HG02678 (cell line): ENCODE results near the gene MYH15.
"Not testable (repeated sequence)": the region's sequence is repeated elsewhere in the genome, so short reads cannot be mapped to it uniquely, and the experiment has no call there.

ENCODE experiments used
- ATAC-seq: cut with Tn5 transposase; IDR thresholded peaks from one replicate; pipeline ENCODE4 v1.9.1; 2021; ENCODE audit warnings: mild to moderate bottlenecking, moderate library complexity; ENCODE audit not compliant: unreplicated experiment

The MYH15 gene

DNA sequence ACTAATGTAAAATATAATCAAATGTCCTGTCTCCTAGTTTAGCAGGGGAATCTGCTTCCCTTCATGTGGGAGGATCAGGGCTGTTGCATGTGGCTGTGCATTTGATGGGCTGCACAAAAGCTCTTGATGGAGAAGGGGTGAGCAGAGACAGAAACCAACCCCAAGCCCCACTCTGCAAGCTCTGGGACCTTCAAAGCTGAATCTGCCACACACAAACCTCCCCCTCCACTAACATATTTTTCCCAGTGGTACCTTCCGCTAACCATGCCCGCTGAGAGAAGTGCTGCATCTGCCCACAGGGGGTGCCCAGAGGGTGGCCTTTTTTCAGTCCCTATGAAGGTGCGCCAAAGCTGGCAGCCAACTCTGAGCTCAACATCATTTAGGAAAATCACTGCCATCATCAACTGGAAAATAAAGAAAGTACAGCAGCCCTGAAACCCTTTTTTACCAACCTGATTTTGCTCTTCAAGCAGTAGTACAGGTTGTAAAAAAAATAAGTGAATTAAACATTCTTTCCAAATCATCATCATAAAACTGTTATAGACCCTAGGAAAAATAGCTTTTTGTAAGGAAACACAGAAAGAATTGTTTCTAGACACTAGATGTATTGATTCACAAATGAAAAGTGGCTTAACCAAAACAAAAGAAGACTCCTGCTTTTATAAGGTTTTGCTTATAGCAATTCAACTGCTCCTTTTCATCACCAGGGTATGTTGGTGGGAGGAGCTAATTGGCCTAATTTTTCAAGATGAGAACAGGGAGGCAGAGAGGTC, 117.1 kb downstream of the MYH15 start:
- no peak for ATAC-seq

DNA sequence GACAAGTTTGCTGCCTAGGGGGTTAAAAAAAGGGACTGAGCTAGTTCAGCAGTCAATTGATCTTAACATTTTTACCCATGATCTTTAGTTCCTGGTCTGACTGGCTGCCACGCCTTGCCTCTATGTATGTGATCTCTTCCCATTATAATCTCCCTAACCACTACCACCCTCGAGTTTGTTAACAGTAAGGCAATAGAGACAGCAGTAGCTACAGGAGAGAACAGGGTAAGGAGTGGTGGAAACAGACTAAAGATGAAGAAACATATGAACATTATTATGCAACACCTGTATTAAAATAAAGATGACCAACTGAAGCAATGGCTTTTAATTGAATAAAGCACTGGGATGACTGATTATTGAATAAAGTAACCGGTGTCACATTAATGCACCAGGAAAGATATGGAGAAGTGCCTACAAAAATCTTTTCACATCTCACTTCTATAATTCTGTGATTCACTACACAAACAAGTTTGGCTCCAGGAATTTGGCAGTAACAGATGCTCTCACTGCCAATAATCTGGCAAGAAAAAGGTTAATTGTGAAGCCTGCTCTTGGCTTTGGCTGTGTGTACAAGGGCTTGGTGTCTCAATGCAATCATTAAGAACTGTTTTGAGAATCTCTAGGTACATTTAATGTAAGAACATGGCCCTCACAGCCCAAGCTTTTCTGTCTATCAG, 118.3 kb downstream of the MYH15 start:
- no peak for ATAC-seq

DNA sequence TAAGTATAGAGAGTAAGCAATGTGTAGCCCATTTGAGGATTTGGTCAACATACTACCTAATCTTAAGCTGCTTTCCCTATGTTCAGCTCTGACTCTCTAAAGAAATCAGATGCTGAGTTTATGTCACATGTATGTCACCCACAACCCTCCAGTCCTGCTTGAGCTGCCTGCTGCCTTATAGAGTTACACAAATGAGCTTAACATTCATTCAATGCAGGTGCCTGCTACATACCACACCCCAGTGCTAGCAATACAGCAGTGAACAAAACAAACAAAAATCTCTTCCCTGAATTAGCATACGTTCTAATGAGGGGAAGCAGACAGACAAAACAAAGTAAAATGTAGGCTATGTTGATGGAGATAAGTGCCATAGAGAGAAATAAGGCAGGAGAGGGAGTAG, 121.0 kb downstream of the MYH15 start:
- no peak for ATAC-seq

GRCh38 chr3:108388136-108389132, 122.0 kb downstream of the MYH15 start:
- peak; percentile 72 for ATAC-seq

DNA sequence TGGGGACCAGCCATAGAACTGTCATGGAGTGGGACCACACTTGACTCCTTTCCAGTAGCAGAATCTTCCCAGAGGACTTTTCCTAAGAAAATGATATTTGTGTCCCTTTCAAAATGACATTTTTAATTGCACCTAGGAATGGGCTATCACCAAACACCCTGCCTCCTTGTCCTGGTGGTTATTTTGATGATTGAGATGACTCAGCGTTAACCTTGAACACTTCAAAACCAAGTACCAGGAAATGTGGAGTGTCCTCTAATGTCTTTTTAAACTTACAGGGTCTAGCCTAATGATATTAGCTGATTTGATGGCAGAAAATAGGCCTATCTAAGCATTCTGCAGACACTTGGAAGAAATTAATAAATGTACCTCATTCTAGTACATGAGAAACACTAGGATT, 123.3 kb downstream of the MYH15 start:
- no peak for ATAC-seq

DNA sequence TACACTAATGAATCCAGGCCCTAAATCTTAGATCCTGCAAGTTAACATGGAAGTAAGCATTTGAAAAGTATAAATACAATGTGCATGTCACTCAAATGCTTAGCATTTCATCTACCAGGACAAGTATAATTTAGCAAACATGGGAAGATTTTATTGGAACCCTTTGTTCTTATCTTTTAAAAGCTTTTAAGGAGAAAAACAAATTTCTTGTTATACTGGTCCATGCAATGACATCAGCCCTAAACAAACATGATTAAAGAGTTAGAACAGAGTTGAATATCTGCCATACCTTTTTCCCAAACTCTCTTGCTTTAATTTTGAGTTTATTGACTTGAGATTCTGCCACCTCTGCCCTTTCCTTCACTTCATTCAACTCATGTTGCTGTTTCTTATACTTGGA, 127.1 kb downstream of the MYH15 start:
- ATAC-seq = no peak

DNA sequence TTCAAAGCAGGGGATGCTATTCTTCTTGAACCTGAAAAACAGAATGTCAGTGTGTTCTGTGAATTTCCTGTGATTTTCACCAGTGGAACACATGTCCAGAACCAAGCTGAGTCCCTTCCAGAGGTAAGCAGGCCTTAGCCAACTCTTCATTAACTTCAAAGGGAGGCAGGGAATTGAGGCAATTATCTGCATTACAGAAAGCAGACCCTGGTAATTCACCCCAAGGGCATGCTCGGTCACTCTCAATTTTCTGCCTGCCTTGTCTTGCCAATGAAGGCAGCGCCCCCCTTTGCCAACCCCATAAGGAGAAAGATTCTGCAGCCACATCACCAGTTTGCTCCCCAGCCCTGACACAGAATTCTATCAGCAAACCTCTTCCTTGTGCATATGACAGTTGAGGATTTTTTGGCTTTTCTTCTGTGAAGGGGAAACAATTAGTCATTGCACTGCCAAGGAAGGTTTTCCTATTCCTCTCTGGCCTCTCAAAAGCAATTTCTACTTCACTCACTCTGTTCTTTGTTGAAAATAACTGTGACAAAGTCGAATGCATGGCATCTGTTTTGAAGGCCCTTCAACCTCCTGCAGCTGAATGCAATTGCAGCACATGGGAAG, 128.8 kb downstream of the MYH15 start:
- no peak for ATAC-seq

- no peak for ATAC-seq
Measured at GRCh38 chr3:108380128-108380795, 130.1 kb downstream of the MYH15 start.

DNA sequence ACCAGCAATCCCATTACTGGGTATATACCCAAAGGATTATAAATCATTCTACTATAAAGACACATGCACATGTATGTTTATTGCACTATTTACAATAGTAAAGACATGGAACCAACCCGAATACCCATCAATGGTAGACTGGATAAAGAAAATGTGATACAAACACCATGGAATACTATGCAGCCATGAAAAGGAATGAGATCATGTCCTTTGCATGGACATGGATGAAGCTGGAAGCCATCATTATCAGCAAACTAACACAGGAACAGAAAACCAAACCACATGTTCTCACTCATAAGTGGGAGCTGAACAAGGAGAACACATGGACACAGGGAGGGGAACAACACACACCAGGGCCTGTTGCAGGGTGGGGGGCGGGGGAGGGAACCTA, 131.4 kb downstream of the MYH15 start:
- ATAC-seq = not testable (repeated sequence)

GRCh38 chr3:108378153-108378951, 132.0 kb downstream of the MYH15 start:
- peak; percentile 62 for ATAC-seq

DNA sequence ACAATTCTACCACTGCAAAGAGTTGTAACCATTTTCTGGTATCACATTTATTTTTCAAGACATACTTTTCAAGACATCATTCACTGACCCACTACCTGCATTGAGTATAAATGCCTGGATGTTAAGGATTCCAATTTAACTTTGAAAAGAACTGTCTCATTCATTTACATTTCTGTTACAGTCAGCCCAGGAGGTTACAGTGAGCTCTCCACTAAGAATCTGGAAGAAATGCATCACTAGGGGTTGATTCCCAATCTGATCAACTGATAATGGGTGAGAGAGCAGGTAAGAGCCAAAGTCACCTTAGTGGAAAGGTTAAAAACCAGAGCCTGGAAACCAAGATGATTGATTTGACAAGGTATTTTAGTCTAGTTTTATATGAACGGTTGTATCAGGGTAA, 133.0 kb downstream of the MYH15 start:
- no peak for ATAC-seq

DNA sequence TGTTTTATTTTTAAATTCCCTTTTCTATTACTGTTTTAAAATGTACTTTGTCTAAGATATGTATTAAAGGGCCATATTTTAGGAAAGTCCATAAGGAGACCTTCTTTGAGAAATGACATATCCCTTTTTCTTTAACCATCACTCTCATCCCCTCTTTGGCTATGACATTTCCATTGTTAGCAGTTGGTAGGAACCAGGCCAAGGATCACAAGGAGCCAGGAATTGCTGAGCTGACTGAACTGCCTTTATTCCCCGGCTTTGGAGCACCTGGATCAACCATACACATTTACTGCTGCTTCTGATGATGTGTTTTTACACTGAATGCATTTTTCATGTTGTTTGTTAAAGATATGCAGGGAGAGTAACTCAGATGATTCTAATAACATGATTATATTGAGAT, 134.4 kb downstream of the MYH15 start:
- ATAC-seq = no peak

DNA sequence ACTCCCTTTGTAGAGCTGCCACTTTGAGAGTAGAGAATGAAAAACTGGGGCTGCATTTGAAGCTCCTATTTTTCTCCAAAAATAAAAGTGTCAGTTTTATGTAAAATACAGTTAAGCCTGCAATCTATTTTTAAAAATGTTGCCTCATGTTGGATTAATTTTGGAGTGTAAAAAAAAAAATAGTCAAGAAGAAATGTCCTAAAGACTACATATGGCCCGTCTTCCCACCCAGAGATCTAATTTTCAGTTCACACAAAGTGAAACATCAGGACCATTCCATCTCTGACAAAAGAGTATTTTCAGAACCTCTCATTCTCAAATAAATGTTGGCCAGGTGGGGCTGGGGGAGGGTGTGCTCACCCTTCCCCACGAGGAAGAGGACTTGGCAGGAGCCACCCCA, 151.4 kb downstream of the MYH15 start:
- no peak for ATAC-seq

DNA sequence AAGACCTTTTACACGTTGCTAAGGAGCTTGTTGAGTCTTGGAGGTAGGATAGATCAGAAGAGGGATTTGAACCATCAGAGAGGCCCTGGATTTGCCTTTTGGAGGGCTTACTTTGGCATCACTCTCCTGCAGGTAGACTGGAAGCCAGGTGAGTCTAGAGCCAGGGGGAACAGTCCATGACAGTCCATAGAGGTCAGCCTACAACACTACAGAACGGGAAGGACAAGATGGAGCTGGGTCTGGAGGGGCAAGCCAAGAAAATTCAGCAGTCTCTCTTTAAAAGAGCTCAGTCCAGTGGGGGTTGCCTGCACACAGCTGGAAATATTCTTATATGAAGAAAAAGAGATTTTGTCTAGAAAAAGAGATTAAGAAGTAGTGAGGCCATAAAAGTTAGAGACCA, 153.4 kb downstream of the MYH15 start:
- no peak for ATAC-seq

- ATAC-seq = no peak
Measured at GRCh38 chr3:108354562-108354961, 155.8 kb downstream of the MYH15 start.

DNA sequence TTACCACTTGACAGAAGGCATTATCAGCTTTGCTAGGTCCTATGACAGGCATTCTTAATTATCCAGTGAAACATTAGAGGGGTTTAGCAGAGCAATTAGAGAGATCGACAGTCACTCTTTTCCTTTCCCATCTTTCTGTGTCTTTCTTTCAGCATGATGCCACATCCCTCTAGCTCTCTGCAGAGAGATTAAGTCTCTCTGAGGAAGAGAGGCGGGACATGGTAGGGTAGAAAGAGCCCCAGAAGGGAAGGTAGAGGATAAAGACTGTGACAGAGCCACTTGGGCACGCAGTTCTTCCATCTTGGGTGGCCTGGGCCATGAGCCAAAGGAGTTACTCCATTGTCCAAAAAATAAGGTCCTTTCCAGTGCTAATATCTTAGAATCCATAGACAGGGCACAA, 158.2 kb downstream of the MYH15 start:
- no peak for ATAC-seq

DNA sequence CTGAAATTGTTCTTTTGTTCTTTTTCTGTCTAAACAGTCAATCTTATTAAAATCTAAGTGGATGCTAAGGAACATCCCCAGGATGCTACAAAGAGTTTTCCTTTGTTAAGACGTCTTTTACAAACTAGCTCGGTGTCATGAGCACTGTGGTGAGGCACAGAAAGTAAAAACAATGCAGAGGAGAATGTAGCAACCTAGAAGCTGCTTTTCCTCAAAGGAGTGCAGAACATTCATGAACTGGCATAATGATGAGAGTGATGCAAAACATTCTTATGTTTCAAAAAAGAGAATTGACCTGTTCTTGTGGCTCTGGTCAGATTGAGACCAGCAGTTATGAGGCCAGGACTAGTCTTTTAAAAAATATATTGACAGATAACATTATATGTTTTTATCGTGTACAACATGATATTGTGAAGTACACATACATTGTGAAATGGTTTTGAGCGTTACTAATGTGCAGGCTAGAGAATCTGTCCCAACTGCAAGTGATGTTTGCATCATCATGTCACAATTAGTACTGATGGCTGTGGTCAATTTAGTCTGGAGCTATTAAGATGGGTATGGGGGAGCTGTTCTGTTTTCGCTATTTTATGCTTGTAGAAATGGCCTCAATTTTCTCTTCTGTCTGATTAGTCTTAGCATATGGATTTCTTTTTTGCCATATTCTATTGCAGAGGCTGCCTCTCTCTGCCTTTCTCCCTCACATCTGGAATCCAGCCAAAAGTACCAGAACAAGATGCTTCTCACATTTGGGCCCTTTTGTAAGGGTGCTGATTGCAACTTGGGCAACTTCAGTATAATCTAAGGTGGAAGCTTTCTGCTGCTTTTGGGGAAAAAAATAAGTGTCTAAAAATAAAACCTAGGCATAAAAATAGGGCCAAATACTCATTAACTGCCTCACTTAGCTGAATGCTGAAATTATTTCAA, 163.8 kb downstream of the MYH15 start:
- ATAC-seq = no peak

DNA sequence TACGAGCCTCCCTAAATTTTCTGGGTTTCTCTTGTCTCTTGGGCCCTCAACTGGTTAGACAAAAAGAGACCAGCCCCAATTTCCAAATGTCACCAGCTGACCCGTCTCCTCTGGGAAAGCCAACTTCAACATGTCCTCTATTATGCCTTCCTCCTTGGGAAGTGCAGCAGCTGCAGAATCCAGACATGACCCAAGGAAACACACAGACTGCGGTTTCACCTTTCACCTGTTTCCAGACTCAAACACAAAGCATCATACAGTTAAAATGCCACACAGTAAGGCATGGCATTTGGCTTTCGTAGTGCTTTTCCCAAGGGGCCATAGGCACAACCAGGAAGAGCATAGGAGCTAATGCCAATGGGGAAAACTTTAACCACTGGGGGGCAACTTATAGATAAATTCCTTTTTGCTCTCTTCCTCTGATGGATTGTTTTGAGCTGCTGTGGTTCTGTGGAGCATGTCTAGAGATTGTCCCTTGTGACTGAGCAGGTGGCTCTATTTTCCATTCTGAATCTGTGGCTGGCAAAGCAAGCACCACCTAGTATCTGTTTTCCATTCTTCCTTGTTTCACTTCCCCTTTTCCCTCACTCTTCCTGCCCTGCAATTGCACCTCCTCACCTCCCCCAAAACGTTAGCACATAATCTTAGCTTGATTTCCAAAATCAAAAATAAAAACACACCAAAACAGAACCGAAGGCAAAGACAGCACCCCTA, 164.7 kb downstream of the MYH15 start:
- ATAC-seq = no peak
